Hematopoietic multipotent progenitor cell treated with erythropoietin and hydrocortisone succinate and interleukin-3 and kit ligand, for 4 days (in vitro differentiated cells): ENCODE results near the gene SPTB.

ENCODE experiments used
- DNase-seq: peaks from one replicate; pipeline ENCODE4 v3.0.0-alpha.2; 2015

The SPTB gene

GRCh38 chr14:64743061-64743460, 136.6 kb downstream of the SPTB start:
- DNase-seq, result no peak

- no peak for DNase-seq
Measured at GRCh38 chr14:64741961-64742360, 137.7 kb downstream of the SPTB start.

GRCh38 chr14:64741200-64741599, 138.5 kb downstream of the SPTB start:
- no peak for DNase-seq

GRCh38 chr14:64738281-64738804, 141.4 kb downstream of the SPTB start:
- no peak for DNase-seq

- DNase-seq, result no peak
Measured at GRCh38 chr14:64737391-64738280, 142.1 kb downstream of the SPTB start.

- no peak for DNase-seq
Measured at GRCh38 chr14:64736271-64737169, 143.2 kb downstream of the SPTB start.

- no peak for DNase-seq
Measured at GRCh38 chr14:64734990-64735389, 144.7 kb downstream of the SPTB start.

GRCh38 chr14:64733899-64734298, 145.8 kb downstream of the SPTB start:
- no peak for DNase-seq

- DNase-seq, result no peak
Measured at GRCh38 chr14:64733321-64733720, 146.4 kb downstream of the SPTB start.

- DNase-seq, result no peak
Measured at GRCh38 chr14:64732536-64733120, 147.1 kb downstream of the SPTB start.

- no peak for DNase-seq
Measured at GRCh38 chr14:64732066-64732465, 147.6 kb downstream of the SPTB start.

GRCh38 chr14:64731141-64731581, 148.5 kb downstream of the SPTB start:
- no peak for DNase-seq

GRCh38 chr14:64730681-64731080, 149.0 kb downstream of the SPTB start:
- no peak for DNase-seq

GRCh38 chr14:64730061-64730440, 149.7 kb downstream of the SPTB start:
- no peak for DNase-seq

- no peak for DNase-seq
Measured at GRCh38 chr14:64729386-64730060, 150.2 kb downstream of the SPTB start.

GRCh38 chr14:64728856-64729255, 150.9 kb downstream of the SPTB start:
- DNase-seq, result no peak

GRCh38 chr14:64728106-64728505, 151.6 kb downstream of the SPTB start:
- DNase-seq, result no peak

- DNase-seq, result no peak
Measured at GRCh38 chr14:64727551-64728071, 152.1 kb downstream of the SPTB start.

GRCh38 chr14:64726585-64726890, 153.2 kb downstream of the SPTB start:
- no peak for DNase-seq

- DNase-seq, result no peak
Measured at GRCh38 chr14:64725879-64726584, 153.7 kb downstream of the SPTB start.

- peak; percentile 52 for DNase-seq
Measured at GRCh38 chr14:64725261-64725815, 154.4 kb downstream of the SPTB start.

GRCh38 chr14:64724578-64724930, 155.2 kb downstream of the SPTB start:
- DNase-seq, result no peak
